KBM-7 (cell line): Measurements from ENCODE around the gene SLC5A1.

ENCODE experiments used
- DNase-seq: peaks from one replicate; pipeline ENCODE4 v3.0.0-alpha.2; 2015
- in situ Hi-C: fragments of 300-500 bp; cut with MboI; formaldehyde crosslinking; loops from 2 replicates; pipeline ENCODE4 v1.14.3; 2020; ENCODE audit warnings: low sequenced_read_pairs, low pct_unique_long_range_greater_than_20kb, mixed read lengths

SLC5A1 gene

GRCh38 chr22:32042924-32043323, at the start of gene SLC5A1:
Gene SLC5A1 (plus strand): TSS chr22:32043261. CDS start chr22:32043282, 21 bp downstream.
- in situ Hi-C loops, result no loop called here

GRCh38 chr22:31995046-31995445, 48.0 kb upstream of the SLC5A1 start:
- in situ Hi-C loops, result no loop called here
- peak; percentile 4 for DNase-seq

More at GRCh38 chr22:32042924-32043323, at the start of gene SLC5A1:
- no peak for DNase-seq

DNA sequence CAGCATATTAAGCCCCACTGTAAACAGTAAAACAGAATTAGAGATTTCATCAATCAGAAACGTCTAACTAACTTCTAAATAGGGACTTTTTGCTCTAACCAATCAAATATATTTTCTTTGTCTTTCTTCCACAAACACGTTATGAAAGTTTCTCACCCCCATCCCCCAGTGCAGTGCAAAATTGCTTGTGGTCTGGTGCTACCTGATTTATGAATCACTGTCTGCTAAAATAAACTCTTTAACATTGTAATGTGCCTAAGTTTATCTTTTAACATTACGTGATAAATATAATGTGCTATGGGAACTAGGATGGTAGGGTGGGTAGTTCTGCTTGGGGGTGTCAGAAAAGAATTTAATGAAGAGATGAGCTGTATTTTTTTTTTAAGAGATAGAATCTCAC, 47.3 kb upstream of the SLC5A1 start:
- in situ Hi-C loops, result no loop called here
- no peak for DNase-seq

DNA sequence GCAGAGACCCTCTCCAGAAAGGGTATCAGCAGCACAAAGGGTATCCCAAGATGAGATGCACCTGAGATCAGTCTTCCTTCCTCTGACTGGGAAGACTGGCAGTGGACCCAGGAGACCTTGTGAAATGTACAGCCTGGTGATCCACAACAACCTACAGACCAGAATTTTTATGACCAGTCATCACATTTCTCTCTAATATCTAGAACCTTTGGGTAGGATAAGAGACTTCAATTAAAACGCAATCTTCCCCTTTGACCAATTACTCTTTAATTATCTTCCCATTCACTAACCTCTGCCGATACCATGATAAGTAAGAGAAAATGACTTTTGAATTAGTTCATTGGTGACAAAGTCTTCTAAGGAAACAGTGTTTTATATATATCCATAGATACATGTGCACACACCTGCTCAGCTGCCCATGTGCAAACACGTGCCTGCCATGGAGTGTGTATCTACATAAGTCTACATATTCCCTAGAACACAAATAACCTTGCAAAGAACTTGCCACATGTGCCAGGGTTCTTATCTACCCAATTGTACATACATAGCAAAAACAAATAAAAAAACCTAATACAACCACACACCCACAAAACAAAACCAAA, 44.2 kb upstream of the SLC5A1 start:
- in situ Hi-C loops, result no loop called here
- no peak for DNase-seq

DNA sequence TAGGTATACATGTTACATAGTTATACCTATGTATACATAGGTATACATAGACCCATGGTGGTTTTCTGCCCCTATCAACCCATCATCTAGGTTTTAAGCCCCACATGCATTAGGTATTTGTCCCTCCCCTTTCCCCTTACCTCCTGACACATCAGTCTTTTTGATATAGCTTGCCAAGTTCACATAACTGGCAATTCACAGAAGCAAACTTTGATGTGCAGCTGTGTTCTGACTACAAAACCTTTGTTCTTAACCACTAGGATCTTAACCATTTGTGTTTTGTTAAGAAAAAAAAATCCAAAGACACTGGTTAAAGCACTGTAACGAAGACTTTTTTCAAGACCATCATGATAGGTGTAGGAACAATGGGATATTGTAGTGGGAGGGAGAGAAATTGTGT, 42.9 kb upstream of the SLC5A1 start:
- DNase-seq, result no peak
- in situ Hi-C loops, result no loop called here

DNA sequence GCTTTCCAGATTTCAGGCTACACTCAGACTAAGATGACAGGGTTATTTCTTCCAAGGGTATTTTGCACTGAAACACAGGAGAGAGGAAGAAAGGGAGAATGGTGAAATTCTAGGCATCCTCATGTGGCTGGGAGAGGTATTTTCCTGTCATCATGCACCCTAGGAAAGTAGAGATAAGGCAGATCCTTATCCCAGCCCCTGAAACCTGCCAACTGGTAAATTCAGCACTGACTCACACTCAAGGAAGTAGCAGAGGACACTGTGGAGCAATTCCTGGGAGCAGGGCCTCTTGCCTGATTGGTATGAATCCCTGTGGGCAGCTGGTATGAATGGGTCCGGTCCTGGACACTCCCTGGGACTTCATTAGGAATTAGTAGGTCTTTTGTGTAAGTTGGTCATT, 37.6 kb upstream of the SLC5A1 start:
- no peak for DNase-seq
- in situ Hi-C loops, result no loop called here

- no peak for DNase-seq
- in situ Hi-C loops, result no loop called here
Observed at GRCh38 chr22:32013200-32013599, 29.9 kb upstream of the SLC5A1 start.

- in situ Hi-C loops, result no loop called here
- DNase-seq, result no peak
Observed at GRCh38 chr22:32016081-32016480, 27.0 kb upstream of the SLC5A1 start.

DNA sequence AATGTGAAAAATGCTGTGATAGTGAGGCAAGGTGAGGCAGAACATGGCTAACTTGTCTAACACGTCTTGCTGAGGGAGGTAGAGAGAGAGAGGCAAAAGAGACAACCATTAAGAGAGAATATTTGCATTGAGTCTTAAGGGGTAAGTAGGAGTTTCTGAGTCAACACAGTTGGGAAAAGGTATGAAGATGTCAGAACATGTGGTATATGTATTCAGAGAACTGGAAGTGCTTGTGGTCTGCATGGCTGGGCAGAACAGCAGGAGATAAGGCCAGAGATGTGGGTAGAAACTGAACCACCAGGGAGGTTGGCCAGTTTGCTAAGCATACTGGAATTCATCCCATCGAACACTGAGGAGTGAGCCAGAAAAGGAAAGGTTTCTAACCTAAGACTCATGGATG, 25.0 kb upstream of the SLC5A1 start:
- DNase-seq, result no peak
- in situ Hi-C loops, result no loop called here

GRCh38 chr22:32020117-32020516, 22.9 kb upstream of the SLC5A1 start:
- no peak for DNase-seq
- in situ Hi-C loops, result no loop called here

GRCh38 chr22:32021716-32022115, 21.3 kb upstream of the SLC5A1 start:
- DNase-seq, result no peak
- in situ Hi-C loops, result no loop called here

DNA sequence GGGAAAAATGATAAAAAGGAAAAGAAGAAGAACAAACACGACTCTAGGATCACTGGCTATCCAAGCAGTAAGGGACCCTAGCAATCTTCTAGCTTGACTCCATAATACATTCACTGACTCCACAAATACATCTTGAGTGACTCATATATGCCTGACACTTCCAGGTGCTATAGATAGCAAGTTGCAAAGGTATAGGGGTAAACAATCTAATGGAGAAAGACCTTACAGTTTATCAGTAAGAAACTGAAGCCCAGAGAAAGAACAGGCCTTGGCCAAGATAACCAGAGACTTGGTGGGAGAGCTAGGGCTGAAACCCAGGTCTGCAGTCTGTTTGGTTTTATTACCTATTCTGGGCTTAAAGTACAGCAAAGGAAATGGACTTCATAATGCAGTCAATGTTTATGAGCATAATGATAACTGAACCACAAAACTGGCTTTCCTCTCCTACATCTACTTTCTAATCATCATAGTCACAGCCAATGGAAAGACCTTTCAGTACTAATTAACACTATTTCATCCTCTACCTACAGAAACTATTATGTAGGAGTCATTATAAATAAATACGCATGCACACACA, 19.7 kb upstream of the SLC5A1 start:
- in situ Hi-C loops, result no loop called here
- DNase-seq, result no peak

GRCh38 chr22:32024796-32025195, 18.3 kb upstream of the SLC5A1 start:
- in situ Hi-C loops, result no loop called here
- no peak for DNase-seq

GRCh38 chr22:32030518-32031247, 12.4 kb upstream of the SLC5A1 start:
- no peak for DNase-seq
- in situ Hi-C loops, result no loop called here

- in situ Hi-C loops, result no loop called here
- DNase-seq, result no peak
Observed at GRCh38 chr22:32031466-32031865, 11.6 kb upstream of the SLC5A1 start.

DNA sequence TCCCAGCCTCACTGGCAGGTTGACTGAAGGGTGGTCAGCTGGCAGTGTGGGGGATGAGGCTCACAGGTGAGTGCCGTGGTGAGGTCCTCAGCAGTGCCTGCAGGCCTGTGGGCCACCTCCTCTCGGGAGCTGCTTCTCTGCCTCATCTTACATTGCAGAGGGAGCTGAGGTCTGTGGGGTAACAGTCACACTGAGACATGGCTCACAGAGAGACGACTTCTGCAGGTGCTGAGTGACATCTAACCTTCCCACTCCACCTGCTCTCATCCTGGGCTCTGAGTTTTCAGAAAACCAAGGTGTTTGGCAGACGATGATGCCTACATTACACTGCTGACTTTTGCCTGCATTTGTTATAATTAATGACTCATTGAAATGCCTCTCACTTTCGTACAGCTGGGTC, 8.8 kb upstream of the SLC5A1 start:
- in situ Hi-C loops, result no loop called here
- DNase-seq, result no peak

GRCh38 chr22:32037236-32037635, 5.8 kb upstream of the SLC5A1 start:
- in situ Hi-C loops, result no loop called here
- DNase-seq, result no peak

DNA sequence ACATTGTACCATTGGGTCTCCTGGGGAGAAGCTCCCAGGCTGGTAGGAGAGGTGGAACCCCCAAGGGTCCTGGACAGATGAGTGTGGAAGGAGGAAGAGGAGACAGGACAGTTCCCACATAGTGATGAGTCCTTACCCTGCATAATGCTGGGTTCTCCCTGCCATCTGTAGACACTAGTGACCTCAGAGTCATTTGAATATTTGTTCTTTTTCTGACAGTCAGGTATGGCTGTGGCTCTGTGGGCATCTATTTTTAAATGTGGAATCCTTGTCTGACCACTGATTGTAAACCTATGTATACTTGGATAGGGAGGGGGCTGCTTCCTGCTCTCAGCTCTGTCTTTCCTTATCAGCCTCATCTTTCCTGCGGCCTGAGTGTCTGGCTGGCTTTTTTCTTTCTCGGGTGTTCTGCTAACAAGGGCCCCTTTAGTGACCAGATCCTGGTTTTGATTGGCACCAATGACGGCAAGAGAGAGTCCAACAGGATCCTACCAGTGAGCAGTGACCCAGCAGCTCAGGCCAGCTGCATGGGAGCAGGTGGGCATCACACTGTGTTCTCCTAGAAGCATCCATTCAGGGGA, 2.6 kb upstream of the SLC5A1 start:
- in situ Hi-C loops, result no loop called here

DNA sequence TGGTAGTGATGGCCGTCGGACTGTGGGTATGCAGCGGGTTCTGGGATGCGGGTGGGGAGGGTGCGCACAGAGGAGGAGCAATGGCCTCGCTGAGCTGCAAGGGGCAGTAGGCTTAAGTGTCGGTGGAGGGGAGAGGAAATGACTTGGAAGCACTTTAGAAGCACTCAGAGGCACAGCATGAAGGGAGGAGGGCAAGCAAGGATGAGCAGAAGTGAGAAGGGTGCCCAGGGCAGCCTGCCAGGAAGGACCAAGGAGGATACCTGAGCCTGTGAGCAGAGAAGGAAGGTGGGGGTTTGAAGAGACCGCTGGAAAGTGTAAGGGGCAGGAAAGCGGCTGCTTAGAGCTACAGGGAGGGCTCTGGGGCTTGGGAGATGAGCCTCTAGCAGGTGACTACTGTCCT, 330 bp downstream of the SLC5A1 start:
- DNase-seq, result no peak
- in situ Hi-C loops, result no loop called here

More for the DNA sequence above, 2.6 kb upstream of the SLC5A1 start:
- DNase-seq, result no peak

DNA sequence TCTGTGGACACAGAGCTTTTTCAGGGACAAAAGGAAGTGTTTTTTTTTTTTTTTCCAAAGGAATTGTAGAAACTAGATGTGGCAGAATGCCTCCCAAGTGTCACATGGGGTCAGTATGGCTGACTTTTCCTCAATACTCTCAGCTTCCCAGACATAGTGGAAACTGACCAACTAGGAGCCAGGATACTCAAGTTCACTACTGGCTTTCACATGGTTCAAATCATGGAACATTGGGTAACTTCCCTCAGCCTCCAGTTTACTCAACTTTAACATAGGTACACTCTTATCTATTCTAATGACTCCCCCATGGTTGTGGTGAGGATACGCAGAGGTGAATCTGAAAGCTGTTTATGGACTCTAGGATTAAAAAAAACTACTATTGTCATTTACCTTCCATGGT, 1.4 kb downstream of the SLC5A1 start:
- DNase-seq, result no peak
- in situ Hi-C loops, result no loop called here
